Endothelial cell of hepatic sinusoid (primary cell): ENCODE results near the gene MYRF.

Experiments used
- in situ Hi-C: cut with HindIII; loops from 2 replicates; pipeline ENCODE4 v1.10.0; 2017; ENCODE audit warnings: low sequenced_read_pairs

Gene MYRF

GRCh38 chr11:61834278-61835048 is 82.0 kb downstream of the MYRF start:
- in situ Hi-C loops, result no loop called here

GRCh38 chr11:61836193-61836592 is 83.8 kb downstream of the MYRF start:
- in situ Hi-C loops, result no loop called here

- in situ Hi-C loops, result no loop called here
Observed at GRCh38 chr11:61837411-61838005, 85.1 kb downstream of the MYRF start.
